ENCODE measurements around the gene OR5AU1. TPM values are rescaled to one million over a fixed set of nuclear protein-coding genes. Genes with fewer than 3 reads are reported as not detected.

OR5AU1 gene
- total RNA-seq (2022; extraction: Qiagen RNA extraction; ENCODE audit: low read depth) = not detected in 5 replicates

GRCh38 chr14:21155963-21156362, at the start of gene OR5AU1:
Gene OR5AU1 (minus strand): TSS chr14:21156063. CDS start chr14:21155872, 191 bp downstream.

Other genes with a start within 250 kb of the OR5AU1 start
- not detected in 5 replicates for gene RNASE2, start 200.6 kb downstream of the OR5AU1 start, total RNA-seq (2022; extraction: Qiagen RNA extraction; ENCODE audit: low read depth)
- 68.4 to 77.9 TPM (median 74.9 TPM) in 5 replicates for gene METTL17, start 166.1 kb downstream of the OR5AU1 start, total RNA-seq (2022; extraction: Qiagen RNA extraction; ENCODE audit: low read depth)
- 0.09 TPM in 1 of 5 replicates, not detected in the others for gene SLC39A2, start 156.8 kb downstream of the OR5AU1 start, total RNA-seq (2022; extraction: Qiagen RNA extraction; ENCODE audit: low read depth)
- 2.5 to 3.3 TPM (median 2.7 TPM) in 5 replicates for gene NDRG2, start 131.0 kb downstream of the OR5AU1 start, total RNA-seq (2022; extraction: Qiagen RNA extraction; ENCODE audit: low read depth)
- gene TPPP2, start 125.8 kb downstream of the OR5AU1 start, total RNA-seq (2022; extraction: Qiagen RNA extraction; ENCODE audit: low read depth) = not detected in 5 replicates
- gene RNASE13, start 121.3 kb downstream of the OR5AU1 start, total RNA-seq (2022; extraction: Qiagen RNA extraction; ENCODE audit: low read depth) = not detected in 5 replicates
- not detected in 5 replicates for gene RNASE7, start 113.7 kb downstream of the OR5AU1 start, total RNA-seq (2022; extraction: Qiagen RNA extraction; ENCODE audit: low read depth)
- gene RNASE8, start 98.2 kb downstream of the OR5AU1 start, total RNA-seq (2022; extraction: Qiagen RNA extraction; ENCODE audit: low read depth) = not detected in 5 replicates
- 7.8 to 13.1 TPM (median 9.5 TPM) in 5 replicates for gene ARHGEF40, start 85.8 kb downstream of the OR5AU1 start, total RNA-seq (2022; extraction: Qiagen RNA extraction; ENCODE audit: low read depth)
- gene ZNF219, start 57.4 kb downstream of the OR5AU1 start, total RNA-seq (2022; extraction: Qiagen RNA extraction; ENCODE audit: low read depth) = 19.7 to 30.5 TPM (median 28.9 TPM) in 5 replicates
- 0.58 to 1.1 TPM (median 0.85 TPM) in 5 replicates for gene TMEM253, start 55.0 kb downstream of the OR5AU1 start, total RNA-seq (2022; extraction: Qiagen RNA extraction; ENCODE audit: low read depth)
- gene HNRNPC, start 113.4 kb upstream of the OR5AU1 start, total RNA-seq (2022; extraction: Qiagen RNA extraction; ENCODE audit: low read depth) = 791 to 1,079 TPM (median 796 TPM) in 5 replicates
- 0.06 to 0.30 TPM (median 0.20 TPM) in 5 replicates for gene RPGRIP1, start 124.0 kb upstream of the OR5AU1 start, total RNA-seq (2022; extraction: Qiagen RNA extraction; ENCODE audit: low read depth)
- gene SUPT16H, start 228.0 kb upstream of the OR5AU1 start, total RNA-seq (2022; extraction: Qiagen RNA extraction; ENCODE audit: low read depth) = 92.6 to 111 TPM (median 98.7 TPM) in 5 replicates